CD4-positive, alpha-beta T cell treated with Interleukin-4 for 1 hour (primary cell): ENCODE data around the gene LYPD6B.

Source experiments
- DNase-seq, 2 donors: peaks; one replicate each; pipeline ENCODE4 v3.0.0-alpha.2; 2020 to 2022

LYPD6B gene

DNA sequence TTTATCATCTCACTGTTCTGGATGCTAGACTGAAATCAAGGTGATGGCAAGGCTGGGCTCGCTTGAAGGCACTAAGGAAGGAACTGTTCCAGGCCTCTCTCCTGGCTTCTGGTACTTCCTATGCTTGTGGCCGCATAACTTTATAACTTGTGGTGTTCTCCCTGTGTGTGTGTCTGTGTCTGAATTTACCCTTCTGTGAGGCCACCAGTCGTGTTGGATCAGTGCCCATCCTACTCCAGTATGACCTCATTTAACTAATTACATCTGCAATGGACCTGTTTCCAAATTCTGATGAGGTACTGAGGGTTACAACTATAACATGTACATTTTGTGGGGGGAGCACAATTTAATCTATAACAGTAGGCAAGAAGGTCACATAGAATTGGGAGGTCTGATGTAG lies 41.6 kb downstream of the LYPD6B start:
- no peak for DNase-seq

DNA sequence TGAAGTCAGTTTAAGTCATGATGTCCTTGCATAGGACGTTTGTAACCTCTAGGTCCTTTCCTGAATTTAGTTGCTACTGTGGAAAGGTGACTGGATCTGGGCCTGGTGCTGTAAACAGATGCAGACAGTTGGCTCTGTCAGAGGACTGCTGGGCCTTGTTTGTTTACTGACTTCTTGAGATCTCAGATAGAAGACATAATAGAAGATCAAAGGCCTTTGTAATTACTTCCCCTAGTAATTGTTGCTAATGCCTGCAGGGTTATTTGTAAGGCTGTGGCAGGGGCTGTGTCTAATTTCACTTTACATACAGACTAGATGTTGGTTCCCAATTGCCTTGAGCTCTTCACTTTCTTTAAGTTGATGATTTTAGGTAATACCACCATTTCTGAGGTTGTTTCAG lies 42.5 kb downstream of the LYPD6B start:
- DNase-seq: no peak

GRCh38 chr2:149082079-149082478 lies 43.6 kb downstream of the LYPD6B start:
- no peak for DNase-seq

GRCh38 chr2:149082735-149083134 lies 44.2 kb downstream of the LYPD6B start:
- DNase-seq: no peak

- DNase-seq: no peak
Measured at GRCh38 chr2:149084924-149085795, 46.7 kb downstream of the LYPD6B start.

DNA sequence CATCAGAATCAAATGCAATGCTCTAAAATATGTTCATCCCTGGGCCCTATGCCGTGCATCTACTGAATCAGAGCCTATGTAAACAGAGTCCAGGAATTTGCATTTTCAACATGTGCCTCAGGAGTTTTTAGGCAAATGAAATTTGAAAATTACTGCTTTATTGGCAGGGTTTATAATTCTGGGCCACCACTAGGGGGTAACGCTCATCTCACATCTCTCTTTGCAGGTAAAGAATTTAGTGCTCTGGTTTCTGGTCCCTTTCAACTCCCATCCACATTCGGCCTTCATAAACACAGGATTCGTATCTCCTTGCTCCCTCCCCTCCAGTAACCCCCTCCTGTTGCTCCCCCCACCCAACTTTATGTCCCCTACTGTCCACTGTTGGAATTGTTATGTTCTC lies 49.3 kb downstream of the LYPD6B start:
- no peak for DNase-seq

DNA sequence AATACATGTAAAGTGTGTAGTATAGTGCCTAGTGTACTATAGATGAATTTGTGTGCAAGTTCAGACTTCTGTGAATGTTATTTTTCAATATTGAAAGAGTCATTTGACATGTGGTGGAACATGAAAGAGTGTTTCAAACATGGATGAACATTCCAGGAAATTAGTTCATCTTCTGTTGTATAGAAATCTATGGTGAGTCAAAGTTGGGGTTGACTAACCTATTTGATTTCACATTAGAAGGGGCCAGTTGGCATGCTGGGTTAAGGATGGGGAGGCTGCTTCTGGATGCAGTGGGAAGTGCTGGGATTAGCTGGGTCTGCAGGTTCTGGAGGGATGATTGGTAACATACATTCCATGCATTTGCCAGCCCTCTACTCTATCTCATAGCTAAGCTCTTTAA lies 50.6 kb downstream of the LYPD6B start:
- no peak for DNase-seq

- DNase-seq: no peak
Measured at GRCh38 chr2:149090706-149091105, 52.2 kb downstream of the LYPD6B start.

- DNase-seq: no peak
Measured at GRCh38 chr2:149093579-149093978, 55.1 kb downstream of the LYPD6B start.

GRCh38 chr2:149094217-149095015 lies 55.9 kb downstream of the LYPD6B start:
- DNase-seq: no peak

GRCh38 chr2:149098701-149099100 lies 60.2 kb downstream of the LYPD6B start:
- DNase-seq: no peak

- DNase-seq: no peak
Measured at GRCh38 chr2:149099298-149099697, 60.8 kb downstream of the LYPD6B start.

- no peak for DNase-seq
Measured at GRCh38 chr2:149100739-149101699, 62.5 kb downstream of the LYPD6B start.

DNA sequence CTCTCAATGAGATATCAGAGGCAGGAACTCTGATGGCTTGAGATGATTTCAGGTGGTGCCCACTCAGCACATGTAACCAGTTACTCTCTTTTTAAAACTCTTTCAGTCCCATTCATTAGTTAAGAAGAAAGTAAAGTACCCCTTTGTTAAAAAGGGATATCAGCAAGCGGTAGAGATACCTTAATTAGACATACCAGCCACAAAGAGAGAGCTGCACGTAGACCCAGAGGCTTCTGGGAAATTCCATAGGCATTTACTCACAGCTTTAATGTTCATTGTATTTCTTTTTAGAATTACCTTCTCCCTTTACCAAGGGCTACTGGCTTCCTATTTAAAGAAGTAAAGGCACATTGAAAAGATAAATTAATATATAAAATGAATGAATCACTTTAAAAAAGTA lies 63.3 kb downstream of the LYPD6B start:
- no peak for DNase-seq

- no peak for DNase-seq
Measured at GRCh38 chr2:149103081-149103620, 64.7 kb downstream of the LYPD6B start.

GRCh38 chr2:149104221-149104620 lies 65.7 kb downstream of the LYPD6B start:
- DNase-seq: no peak

- DNase-seq: no peak
Measured at GRCh38 chr2:149112068-149112467, 73.6 kb downstream of the LYPD6B start.

- DNase-seq: no peak
Measured at GRCh38 chr2:149112713-149113112, 74.2 kb downstream of the LYPD6B start.

DNA sequence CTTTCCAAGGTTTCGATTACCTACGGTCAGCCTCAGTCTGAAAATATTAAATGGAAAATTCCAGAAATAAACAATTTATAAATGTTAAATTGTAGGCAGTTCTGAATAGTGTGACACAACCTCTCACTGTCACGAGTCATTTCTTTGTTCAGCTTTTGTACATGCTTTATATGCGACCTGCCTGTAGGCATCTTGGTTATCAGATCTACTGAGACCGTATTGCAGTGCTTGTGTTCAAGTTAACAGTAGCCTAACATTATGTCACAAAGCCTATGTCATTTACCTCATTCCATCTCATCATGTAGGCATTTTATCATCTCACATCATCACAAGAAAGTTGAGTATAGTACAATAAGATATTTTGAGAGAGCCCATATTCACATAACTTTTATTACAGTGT lies 77.3 kb downstream of the LYPD6B start:
- no peak for DNase-seq

DNA sequence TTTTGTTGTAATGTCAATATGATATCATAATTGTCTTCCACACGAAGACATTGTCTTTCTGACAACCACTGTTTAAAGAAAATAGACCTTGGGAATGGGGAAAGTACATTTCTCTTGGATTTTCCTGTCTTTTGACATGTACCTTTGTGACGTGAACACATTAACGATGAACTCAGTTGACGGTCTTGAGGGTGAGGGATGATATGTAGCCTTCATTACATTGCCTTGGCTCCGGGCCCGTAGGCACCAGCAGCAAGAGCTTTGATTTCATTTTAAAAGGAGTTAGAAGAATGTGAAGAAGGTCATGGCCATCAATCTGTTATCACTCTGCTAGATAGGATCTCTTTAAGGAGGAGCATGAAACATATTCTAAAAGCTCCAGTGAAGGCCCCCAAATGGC lies 80.9 kb downstream of the LYPD6B start:
- no peak for DNase-seq

DNA sequence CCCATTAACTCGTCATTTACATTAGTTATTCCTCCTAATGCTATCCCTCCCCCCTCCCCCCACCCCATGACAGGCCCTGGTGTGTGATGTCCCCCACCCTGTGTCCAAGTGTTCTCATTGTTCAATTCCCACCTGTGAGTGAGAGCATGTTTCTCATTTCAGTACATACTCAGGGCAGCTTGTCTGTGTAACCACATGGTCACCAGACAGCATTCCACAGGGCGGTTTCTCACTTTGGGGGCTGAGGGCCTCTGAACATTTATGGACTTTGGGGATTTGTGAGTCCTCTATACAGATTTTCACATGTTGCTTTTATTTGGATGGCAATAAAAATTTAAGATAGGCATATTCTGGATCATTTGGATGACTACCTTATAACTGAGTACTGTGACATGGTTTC lies 84.0 kb downstream of the LYPD6B start:
- no peak for DNase-seq

DNA sequence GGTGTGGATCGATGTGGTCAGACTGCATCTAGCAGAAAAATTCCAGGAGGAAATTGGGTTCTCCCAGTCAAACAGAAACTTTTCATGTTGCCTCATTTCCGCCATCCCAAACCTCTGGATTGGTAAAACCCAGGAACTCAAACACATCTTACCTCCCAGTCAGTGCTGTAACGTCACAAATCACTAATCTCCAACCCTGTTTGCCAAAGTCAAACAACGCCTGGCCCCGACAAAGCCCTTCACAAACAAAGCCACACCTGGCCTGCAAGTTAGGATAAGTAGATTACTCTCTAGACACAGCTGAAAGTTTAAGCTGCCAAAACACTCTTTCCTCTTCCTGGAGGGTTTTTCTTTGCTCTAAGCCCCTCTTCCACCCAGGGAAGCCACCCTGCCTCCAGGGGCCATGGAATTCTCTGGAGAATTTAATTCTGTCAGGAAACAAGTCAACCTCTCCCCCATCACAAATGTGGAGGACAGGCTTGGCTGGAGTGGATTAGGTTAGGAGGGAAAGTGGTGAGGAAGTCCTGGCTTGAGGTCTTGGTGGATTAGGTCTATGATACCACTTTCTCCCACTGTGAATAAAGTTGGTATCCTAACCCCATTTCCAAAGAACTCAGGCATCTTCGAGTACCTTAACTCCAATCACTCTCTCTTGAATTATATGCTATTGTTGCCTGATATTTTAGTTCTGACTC lies 86.7 kb downstream of the LYPD6B start:
- no peak for DNase-seq
